Measurements from ENCODE around the gene EXOC6.
A peak's percentile ranks its signal among the peaks of the same experiment; 100 is the strongest.

Gene EXOC6

GRCh38 chr10:92832998-92833650 lies 15.2 kb upstream of the EXOC6 start:
- DNase-seq (ENCODE audit: low read depth): no peak

GRCh38 chr10:92834331-92834730 lies 14.0 kb upstream of the EXOC6 start:
- DNase-seq (ENCODE audit: low read depth): no peak

GRCh38 chr10:92834986-92835385 lies 13.3 kb upstream of the EXOC6 start:
- no peak for DNase-seq (ENCODE audit: low read depth)

GRCh38 chr10:92837456-92837855 lies 10.9 kb upstream of the EXOC6 start:
- no peak for DNase-seq (ENCODE audit: low read depth)

- DNase-seq (ENCODE audit: low read depth): peak; percentile 74
Measured at GRCh38 chr10:92839191-92840085, 8.9 kb upstream of the EXOC6 start.

- DNase-seq (ENCODE audit: low read depth): peak; percentile 82
Measured at GRCh38 chr10:92844746-92845145, 3.6 kb upstream of the EXOC6 start.

- no peak for DNase-seq (ENCODE audit: low read depth)
Measured at GRCh38 chr10:92845921-92846320, 2.4 kb upstream of the EXOC6 start.

GRCh38 chr10:92846344-92846743 lies 2.0 kb upstream of the EXOC6 start:
- DNase-seq (ENCODE audit: low read depth): no peak

- DNase-seq (ENCODE audit: low read depth): no peak
Measured at GRCh38 chr10:92846854-92847201, 1.5 kb upstream of the EXOC6 start.

- DNase-seq (ENCODE audit: low read depth): peak; percentile 88
Measured at GRCh38 chr10:92847202-92847864, 987 bp upstream of the EXOC6 start.

- no peak for DNase-seq (ENCODE audit: low read depth)
Measured at GRCh38 chr10:92848037-92848440, 281 bp upstream of the EXOC6 start.

GRCh38 chr10:92849234-92849525 lies 860 bp downstream of the EXOC6 start:
- no peak for DNase-seq (ENCODE audit: low read depth)

GRCh38 chr10:92849576-92850090 lies 1.3 kb downstream of the EXOC6 start:
- DNase-seq (ENCODE audit: low read depth): no peak

- DNase-seq (ENCODE audit: low read depth): no peak
Measured at GRCh38 chr10:92850185-92850584, 1.9 kb downstream of the EXOC6 start.

GRCh38 chr10:92851003-92851402 lies 2.7 kb downstream of the EXOC6 start:
- DNase-seq (ENCODE audit: low read depth): no peak

GRCh38 chr10:92855560-92855959 lies 7.2 kb downstream of the EXOC6 start:
- DNase-seq (ENCODE audit: low read depth): no peak

GRCh38 chr10:92857904-92858514 lies 9.7 kb downstream of the EXOC6 start:
- peak; percentile 27 for DNase-seq (ENCODE audit: low read depth)

- no peak for DNase-seq (ENCODE audit: low read depth)
Measured at GRCh38 chr10:92867235-92867634, 18.9 kb downstream of the EXOC6 start.

- DNase-seq (ENCODE audit: low read depth): no peak
Measured at GRCh38 chr10:92868036-92868435, 19.7 kb downstream of the EXOC6 start.

- DNase-seq (ENCODE audit: low read depth): no peak
Measured at GRCh38 chr10:92868557-92868956, 20.2 kb downstream of the EXOC6 start.

GRCh38 chr10:92873029-92873428 lies 24.7 kb downstream of the EXOC6 start:
- DNase-seq (ENCODE audit: low read depth): no peak

GRCh38 chr10:92876509-92877036 lies 28.3 kb downstream of the EXOC6 start:
- DNase-seq (ENCODE audit: low read depth): no peak
